HCT116 (cell line): ENCODE data around the gene MYRFL.

Source experiments
- CTCF ChIP-seq, 3 experiments: fragments of 200-600 bp in 1 of 3; sonication (generic) in 1 of 3; IDR thresholded peaks in 2 of 3; conservative IDR thresholded peaks in 1 of 3; 2 replicates each; pipeline ENCODE4 v1.5.1; 2012 to 2017; ENCODE audit warnings: low read depth in 2 of 3, low read length in 2 of 3, antibody characterized with exemption in 1 of 3, borderline replicate concordance in 1 of 3, control low read depth in 1 of 3, mild to moderate bottlenecking in 1 of 3, mixed read lengths in 1 of 3, mixed run types in 1 of 3, moderate library complexity in 1 of 3; ENCODE audit not compliant: insufficient read depth in 1 of 3
- EGR1 ChIP-seq: IDR thresholded peaks from 2 replicates; pipeline ENCODE4 v1.6.1; 2012; ENCODE audit warnings: low read depth
- EZH2 ChIP-seq: fragments of 200-600 bp; sonication (generic); IDR thresholded peaks from 2 replicates; pipeline ENCODE4 v1.6.1; 2017; ENCODE audit warnings: antibody characterized with exemption, mixed run types
- JUND ChIP-seq: IDR thresholded peaks from 2 replicates; pipeline ENCODE4 v1.6.1; 2012
- POLR2A ChIP-seq: IDR thresholded peaks from 2 replicates; pipeline ENCODE4 v1.7.0; 2011; ENCODE audit warnings: borderline replicate concordance; ENCODE audit not compliant: insufficient read depth, insufficient read length; ENCODE audit errors: extremely low read depth
- POLR2AphosphoS5 ChIP-seq: IDR thresholded peaks from 2 replicates; pipeline ENCODE4 v1.6.1; 2011; ENCODE audit warnings: mild to moderate bottlenecking, low read depth, low read length, moderate library complexity
- RAD21 ChIP-seq: IDR thresholded peaks from 2 replicates; pipeline ENCODE4 v1.6.1; 2012; ENCODE audit warnings: low read depth, mild to moderate bottlenecking
- SIN3A ChIP-seq: IDR thresholded peaks from 2 replicates; pipeline ENCODE4 v1.6.1; 2012; ENCODE audit warnings: low read depth
- SP1 ChIP-seq: IDR thresholded peaks from 2 replicates; pipeline ENCODE4 v1.6.1; 2012; ENCODE audit warnings: low read depth
- SRF ChIP-seq: IDR thresholded peaks from 2 replicates; pipeline ENCODE4 v1.6.1; 2012; ENCODE audit warnings: low read depth
- YY1 ChIP-seq: IDR thresholded peaks from 2 replicates; pipeline ENCODE4 v1.6.1; 2011; ENCODE audit warnings: low read length, low read depth, moderate library complexity, mild to moderate bottlenecking; ENCODE audit not compliant: insufficient replicate concordance; ENCODE audit errors: extremely low read depth
- ZNF274 ChIP-seq: fragments of 200-500 bp; sonication (Bioruptor generic); IDR thresholded peaks from 2 replicates; pipeline ENCODE4 v1.6.1; 2014; ENCODE audit warnings: mild to moderate bottlenecking, low read depth, low read length, inconsistent platforms
- TF ChIP-seq, protein P1 (sequence below): IDR thresholded peaks from 2 replicates; pipeline ENCODE4 v1.6.1; 2012

- TF ChIP-seq CTCF (IDR thresholded peaks at IDR 0.05 in 2 of 3, conservative IDR thresholded peaks at IDR 0.05 in 1 of 3; ENCODE audit: borderline replicate concordance in 1 of 3, insufficient read depth in 1 of 3, low read depth in 2 of 3, low read length in 2 of 3), result no peak
- TF ChIP-seq ZNF274, result no peak
- TF ChIP-seq POLR2AphosphoS5, result no peak
- TF ChIP-seq POLR2A, result no peak
- no peak for TF ChIP-seq YY1
- TF ChIP-seq JUND, result no peak
- TF ChIP-seq EZH2, result no peak
- TF ChIP-seq, protein P1, sequence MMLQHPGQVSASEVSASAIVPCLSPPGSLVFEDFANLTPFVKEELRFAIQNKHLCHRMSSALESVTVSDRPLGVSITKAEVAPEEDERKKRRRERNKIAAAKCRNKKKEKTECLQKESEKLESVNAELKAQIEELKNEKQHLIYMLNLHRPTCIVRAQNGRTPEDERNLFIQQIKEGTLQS, result no peak
- no peak for TF ChIP-seq SP1
- TF ChIP-seq SRF, result no peak
- TF ChIP-seq RAD21, result no peak
- TF ChIP-seq EGR1, result no peak
- TF ChIP-seq SIN3A, result no peak
Measured at GRCh38 chr12:69925291-69925690, 100.3 kb downstream of the MYRFL start.
